ENCODE data around the gene FIGN.

Gene FIGN

DNA sequence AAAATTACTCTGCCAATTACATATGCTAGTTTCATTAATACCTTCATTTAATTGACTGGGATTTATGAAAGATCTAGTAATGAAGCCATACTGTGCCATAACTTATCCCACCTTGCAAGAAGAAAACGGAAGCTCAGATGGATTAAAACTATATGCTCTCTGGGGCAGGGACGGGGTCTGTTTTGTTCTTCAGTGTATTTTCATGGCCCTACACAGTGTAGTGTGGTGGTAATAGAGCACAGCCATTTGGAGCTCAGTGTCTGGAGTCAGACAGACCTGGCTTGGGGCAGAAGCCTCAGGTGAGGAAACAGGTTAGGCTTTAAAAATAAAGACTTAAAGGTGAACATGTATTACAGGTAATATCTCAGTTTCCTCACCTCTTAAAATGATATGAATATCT lies 62.3 kb downstream of the FIGN start:
- H3K36me3 Mint-ChIP-seq: no peaks in the 10 kb centered on the region
- no peaks in the 10 kb centered on the region for H3K9me3 Mint-ChIP-seq
- H3K27me3 Mint-ChIP-seq: no peaks in the 10 kb centered on the region
- CTCF ChIA-PET: no interaction called here
- no peak overlapping the region for H3K4me3 Mint-ChIP-seq
- no peak for DNase-seq
- no peaks in the 10 kb centered on the region for H3K4me1 Mint-ChIP-seq
- no peak overlapping the region for H3K27ac Mint-ChIP-seq

DNA sequence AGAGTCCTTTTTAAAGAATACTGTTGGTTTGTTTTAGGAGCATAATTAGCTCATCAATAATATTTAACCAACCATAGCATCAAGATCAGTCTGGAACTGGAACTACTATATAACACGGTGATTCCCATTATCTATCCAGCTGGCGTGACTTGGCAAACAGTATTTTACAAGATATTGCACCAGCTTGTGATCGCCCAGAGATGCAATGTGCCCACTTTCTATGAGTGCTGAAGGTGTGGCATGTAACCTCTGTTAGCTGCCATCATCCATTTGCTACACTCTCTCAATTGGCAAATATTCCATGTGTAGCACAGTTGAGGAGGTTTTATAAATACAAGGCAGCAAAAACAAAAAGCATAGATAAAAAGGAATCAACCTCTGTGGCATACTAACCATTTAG lies 64.9 kb downstream of the FIGN start:
- H3K27me3 Mint-ChIP-seq: no peaks in the 10 kb centered on the region
- CTCF ChIA-PET: no interaction called here
- H3K27ac Mint-ChIP-seq: no peak overlapping the region
- no peaks in the 10 kb centered on the region for H3K36me3 Mint-ChIP-seq
- H3K4me3 Mint-ChIP-seq: no peak overlapping the region
- no peaks in the 10 kb centered on the region for H3K4me1 Mint-ChIP-seq
- no peaks in the 10 kb centered on the region for H3K9me3 Mint-ChIP-seq
- DNase-seq: no peak

DNA sequence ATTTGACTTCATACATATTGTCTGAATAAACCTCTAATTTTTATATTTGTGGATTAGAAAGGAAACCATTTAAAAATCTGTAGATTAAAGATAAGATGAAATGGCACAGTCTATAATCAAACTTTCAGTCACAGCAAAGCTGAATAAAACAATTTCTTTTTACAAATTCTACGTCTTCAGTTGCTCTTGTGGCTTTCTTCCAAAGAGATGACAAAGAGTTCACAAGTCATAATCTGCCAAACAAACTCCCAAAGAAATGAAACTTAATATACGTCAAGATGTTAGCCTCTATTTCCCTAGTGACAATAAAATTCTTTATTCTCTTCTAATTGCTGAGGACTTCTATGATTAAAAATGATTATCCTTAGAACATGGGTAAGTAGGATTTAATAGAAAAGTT lies 66.3 kb downstream of the FIGN start:
- DNase-seq: no peak
- CTCF ChIA-PET: no interaction called here
- no peak overlapping the region for H3K4me3 Mint-ChIP-seq
- H3K27me3 Mint-ChIP-seq: no peaks in the 10 kb centered on the region
- H3K27ac Mint-ChIP-seq: no peak overlapping the region
- H3K36me3 Mint-ChIP-seq: no peaks in the 10 kb centered on the region
- H3K4me1 Mint-ChIP-seq: no peaks in the 10 kb centered on the region
- no peaks in the 10 kb centered on the region for H3K9me3 Mint-ChIP-seq

DNA sequence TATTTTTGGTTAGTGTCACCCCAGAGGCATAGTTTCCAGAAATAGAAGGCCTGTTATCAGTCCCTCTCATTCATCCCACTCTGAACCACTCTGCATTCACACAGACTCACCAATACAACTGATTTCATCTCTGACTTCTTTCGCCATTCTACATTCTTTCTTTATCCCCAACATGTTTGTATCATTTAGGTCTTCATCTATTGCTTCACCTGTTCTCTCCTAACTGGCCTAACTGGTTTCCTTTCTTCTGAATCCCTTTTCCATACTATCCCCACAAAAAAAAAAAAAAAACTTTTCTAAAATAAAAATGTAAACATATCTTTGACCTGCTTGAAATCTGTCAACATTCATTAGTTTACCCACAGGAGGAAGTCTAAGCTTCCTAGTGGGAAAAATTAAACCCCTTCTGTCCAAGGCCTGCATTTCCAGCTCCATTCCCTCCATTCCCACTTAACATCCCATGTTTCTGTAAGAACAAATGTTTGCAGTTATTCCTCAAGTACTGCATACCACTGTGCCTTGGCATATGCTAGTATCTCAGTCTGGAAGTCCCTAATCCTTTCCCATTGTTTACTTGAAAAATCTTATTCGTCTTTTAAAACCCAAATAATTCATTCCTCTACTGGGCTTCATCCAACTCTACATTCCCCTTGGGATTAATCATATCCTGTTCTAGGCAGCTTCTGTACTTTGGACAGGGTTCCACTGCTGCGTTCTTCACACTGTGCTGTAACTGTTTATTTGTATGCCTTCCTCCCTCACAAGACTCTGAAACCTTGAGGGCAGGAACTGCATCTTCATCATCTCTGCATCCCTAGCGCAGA lies 68.5 kb downstream of the FIGN start:
- no peak for DNase-seq
- H3K27ac Mint-ChIP-seq: no peak overlapping the region
- no peaks in the 10 kb centered on the region for H3K36me3 Mint-ChIP-seq
- no peak overlapping the region for H3K4me3 Mint-ChIP-seq
- peaks cover 7% of the 10 kb centered on the region for H3K9me3 Mint-ChIP-seq
- H3K4me1 Mint-ChIP-seq: no peaks in the 10 kb centered on the region
- no peaks in the 10 kb centered on the region for H3K27me3 Mint-ChIP-seq
- CTCF ChIA-PET: no interaction called here

DNA sequence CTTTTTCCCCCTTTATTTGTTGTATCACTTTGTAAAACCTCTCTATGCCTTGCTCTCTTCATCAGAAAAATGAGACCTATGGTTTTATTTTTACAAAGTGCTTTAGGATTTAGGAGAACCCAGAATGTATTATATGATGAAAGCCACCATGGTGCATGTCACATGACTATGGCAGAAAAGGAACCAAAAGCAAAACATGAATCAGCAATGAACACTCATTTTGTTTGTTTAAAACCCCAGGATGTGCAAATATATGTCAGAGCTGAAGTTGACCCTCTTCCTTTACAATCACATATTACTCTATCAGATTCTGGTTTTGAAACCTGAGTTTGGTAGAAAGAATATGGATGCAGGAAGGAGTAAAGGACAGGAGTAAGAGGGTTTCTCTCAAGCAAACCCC lies 70.0 kb downstream of the FIGN start:
- Mint-ChIP-seq H3K4me1 (no peaks in the 10 kb centered on the region), H3K9me3 (peaks cover 11% of the 10 kb centered on the region)
- CTCF ChIA-PET: no interaction called here

DNA sequence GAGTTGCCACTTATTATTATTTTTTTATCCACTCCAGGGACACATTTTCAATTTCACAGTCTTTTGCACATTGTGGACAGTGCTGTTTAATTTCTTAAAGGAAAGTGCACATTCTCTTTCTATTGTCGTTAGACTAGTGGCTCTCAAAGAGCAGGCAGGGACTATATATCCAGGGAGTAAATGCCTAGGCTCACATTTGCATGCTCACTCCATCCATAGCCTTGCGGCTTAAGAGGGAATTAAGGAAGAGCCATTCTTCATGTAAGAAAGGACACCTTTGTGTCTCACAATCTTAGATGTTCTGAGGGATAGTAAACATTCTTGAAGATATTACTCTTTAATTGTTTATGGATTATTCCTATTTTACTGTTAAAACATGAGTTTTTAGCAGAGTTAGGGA lies 70.8 kb downstream of the FIGN start:
- DNase-seq: no peak
- Mint-ChIP-seq H3K36me3 (no peaks in the 10 kb centered on the region), H3K27me3 (no peaks in the 10 kb centered on the region), H3K9me3 (peaks cover 11% of the 10 kb centered on the region), H3K4me3 (no peak overlapping the region), H3K4me1 (no peaks in the 10 kb centered on the region), H3K27ac (no peak overlapping the region)
- CTCF ChIA-PET: no interaction called here

More for the DNA sequence above, 70.0 kb downstream of the FIGN start:
- Mint-ChIP-seq H3K27ac (no peak overlapping the region), H3K36me3 (no peaks in the 10 kb centered on the region), H3K27me3 (no peaks in the 10 kb centered on the region), H3K4me3 (no peak overlapping the region)
- no peak for DNase-seq

DNA sequence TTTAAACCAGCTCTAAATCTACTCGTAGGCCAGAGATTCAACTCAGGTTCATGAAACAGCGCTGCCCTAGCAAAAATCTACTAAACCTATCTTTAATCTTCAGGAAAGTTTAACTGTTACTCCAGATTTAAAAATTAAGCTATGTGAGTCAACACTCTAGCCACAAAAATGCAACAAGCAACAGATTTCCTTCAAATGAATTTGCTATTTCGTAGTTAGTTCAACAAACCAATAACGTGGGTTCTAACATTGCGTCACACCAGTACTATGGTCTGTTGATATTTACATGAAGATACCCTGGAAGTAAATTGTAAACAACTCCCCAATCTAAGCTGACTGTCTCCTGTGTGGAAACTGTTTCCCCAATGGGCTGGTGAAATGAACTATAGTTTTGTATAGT lies 71.2 kb downstream of the FIGN start:
- H3K9me3 Mint-ChIP-seq: peaks cover 11% of the 10 kb centered on the region
- no peak overlapping the region for H3K27ac Mint-ChIP-seq
- no peak overlapping the region for H3K4me3 Mint-ChIP-seq
- no peaks in the 10 kb centered on the region for H3K36me3 Mint-ChIP-seq
- H3K4me1 Mint-ChIP-seq: no peaks in the 10 kb centered on the region
- CTCF ChIA-PET: no interaction called here
- no peaks in the 10 kb centered on the region for H3K27me3 Mint-ChIP-seq
- no peak for DNase-seq

DNA sequence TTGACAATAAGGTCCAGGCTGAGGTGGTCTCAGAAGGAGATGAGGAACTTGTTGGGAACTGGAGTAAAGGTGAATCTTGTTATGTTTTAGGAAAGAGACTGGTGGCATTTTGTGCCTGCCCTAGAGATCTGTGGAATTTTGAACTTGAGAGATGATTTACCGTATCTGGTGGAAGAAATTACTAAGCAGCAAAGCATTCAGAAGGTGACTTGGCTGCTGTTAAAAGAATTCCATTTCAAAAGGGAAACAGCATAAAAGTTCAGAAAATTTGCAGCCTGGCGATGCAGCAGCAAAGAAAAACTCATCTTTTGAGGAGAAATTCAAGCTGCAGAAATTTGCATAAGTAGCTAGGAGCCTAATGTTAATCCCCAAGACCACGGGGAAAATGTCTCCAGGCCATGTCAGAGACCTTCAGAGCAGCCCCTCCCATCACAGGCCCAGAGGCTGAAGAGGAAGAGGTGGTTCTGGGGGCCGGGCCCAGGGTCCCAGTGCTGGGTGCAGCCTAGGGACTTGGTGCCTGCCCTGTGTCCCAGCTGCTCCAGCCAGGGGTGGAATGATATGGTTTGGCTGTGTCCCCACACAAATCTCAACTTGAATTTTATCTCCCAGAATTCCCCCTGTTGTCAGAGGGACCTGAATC lies 73.5 kb downstream of the FIGN start:
- no peak overlapping the region for H3K27ac Mint-ChIP-seq
- H3K27me3 Mint-ChIP-seq: no peaks in the 10 kb centered on the region
- CTCF ChIA-PET: no interaction called here
- DNase-seq: no peak
- H3K36me3 Mint-ChIP-seq: no peaks in the 10 kb centered on the region
- no peaks in the 10 kb centered on the region for H3K4me1 Mint-ChIP-seq
- H3K9me3 Mint-ChIP-seq: peaks cover 11% of the 10 kb centered on the region
- no peak overlapping the region for H3K4me3 Mint-ChIP-seq

DNA sequence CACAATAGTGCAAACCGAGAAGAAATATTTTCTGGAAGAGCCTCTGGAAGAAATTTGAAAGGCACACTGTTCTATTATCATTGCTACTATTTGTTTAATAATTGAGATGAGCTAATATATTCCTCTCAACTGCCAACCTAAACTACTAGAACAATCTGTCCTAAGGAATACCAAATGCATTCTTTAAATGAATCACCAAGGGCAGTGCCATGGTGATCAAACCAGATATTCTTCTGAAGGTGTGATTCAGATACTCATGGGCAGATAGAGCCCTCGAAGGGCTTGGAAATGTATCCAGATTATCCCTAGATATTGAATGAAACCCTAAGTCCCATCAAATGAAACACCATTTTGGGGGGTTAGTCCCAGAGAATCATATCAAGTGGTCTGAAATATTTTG lies 76.6 kb downstream of the FIGN start:
- Mint-ChIP-seq H3K36me3 (no peaks in the 10 kb centered on the region), H3K4me3 (no peak overlapping the region), H3K9me3 (peaks cover 11% of the 10 kb centered on the region), H3K27ac (no peak overlapping the region), H3K27me3 (no peaks in the 10 kb centered on the region), H3K4me1 (no peaks in the 10 kb centered on the region)
- CTCF ChIA-PET: no interaction called here
- no peak for DNase-seq

DNA sequence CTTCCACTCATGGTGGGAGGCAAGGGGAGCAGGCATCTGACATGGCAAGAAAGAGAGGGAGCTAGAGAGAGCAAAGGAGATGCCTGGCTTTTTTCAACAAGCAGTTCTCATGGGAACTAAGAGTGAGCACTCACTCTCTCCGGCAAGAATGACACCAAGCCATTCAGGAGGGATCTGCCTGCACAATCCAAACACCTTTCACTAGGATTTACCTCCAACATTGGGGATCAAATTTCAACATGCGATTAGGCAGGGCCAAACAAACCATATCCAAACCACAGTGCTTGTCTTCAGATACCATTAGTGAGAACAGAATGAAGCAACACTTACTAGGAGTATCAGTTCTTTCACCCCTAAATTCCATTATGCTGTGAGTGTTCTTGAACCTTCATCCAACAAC lies 77.3 kb downstream of the FIGN start:
- Mint-ChIP-seq H3K4me3 (no peak overlapping the region), H3K4me1 (no peaks in the 10 kb centered on the region), H3K27ac (no peak overlapping the region), H3K27me3 (no peaks in the 10 kb centered on the region), H3K9me3 (peaks cover 7% of the 10 kb centered on the region), H3K36me3 (no peaks in the 10 kb centered on the region)
- DNase-seq: no peak
- CTCF ChIA-PET: no interaction called here

DNA sequence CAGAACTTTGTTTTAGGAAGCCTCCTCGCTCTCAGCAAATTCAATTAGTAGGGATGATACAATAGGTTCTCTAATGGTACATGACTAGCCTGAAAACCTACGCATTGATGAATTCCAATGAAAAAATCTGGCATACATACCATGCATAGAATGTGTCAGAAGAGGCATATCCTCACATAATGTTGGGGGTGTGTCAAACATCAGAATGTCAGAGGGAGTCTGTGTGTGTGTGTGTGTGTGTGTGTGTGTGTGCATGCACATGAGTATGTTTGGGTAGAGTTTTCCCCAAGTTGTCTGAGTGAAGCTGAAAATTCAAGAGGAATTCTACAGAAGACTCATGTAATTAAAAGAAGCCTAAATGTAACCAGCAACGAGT lies 78.5 kb downstream of the FIGN start:
- Mint-ChIP-seq H3K27me3 (no peaks in the 10 kb centered on the region), H3K27ac (no peak overlapping the region), H3K9me3 (peaks cover 4% of the 10 kb centered on the region), H3K36me3 (no peaks in the 10 kb centered on the region), H3K4me3 (no peak overlapping the region), H3K4me1 (no peaks in the 10 kb centered on the region)
- CTCF ChIA-PET: no interaction called here
- DNase-seq: no peak

DNA sequence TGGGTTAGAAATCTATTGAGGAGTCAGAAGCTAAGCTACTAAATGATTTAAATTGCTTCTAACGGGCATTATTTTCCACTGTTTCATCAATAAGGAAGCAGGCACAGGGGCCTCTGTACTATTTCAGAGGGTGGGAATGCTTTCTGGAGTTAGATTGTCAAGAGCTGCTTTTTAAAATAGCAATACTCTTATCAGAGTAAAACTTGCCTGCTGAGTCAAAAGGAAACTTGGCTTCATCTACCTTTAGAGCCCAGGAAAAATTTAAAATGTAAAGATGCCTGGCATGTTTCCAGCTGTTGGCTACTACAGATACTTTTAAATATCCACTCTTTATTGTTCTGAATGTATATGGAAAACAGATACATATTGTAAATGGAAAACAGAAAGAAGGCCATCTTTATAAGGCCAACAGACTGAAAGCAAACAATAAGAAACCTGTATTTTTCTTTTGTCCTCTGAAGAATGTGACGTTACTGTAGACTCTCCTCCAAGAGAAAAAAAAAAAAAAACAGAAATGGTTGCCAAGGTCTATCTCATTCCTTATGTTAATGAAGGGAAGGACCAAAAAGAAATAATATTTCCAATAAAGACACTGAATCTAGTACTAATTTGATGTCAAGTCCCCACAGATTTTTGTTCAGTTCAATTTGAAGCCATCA lies 79.1 kb downstream of the FIGN start:
- Mint-ChIP-seq H3K36me3 (no peaks in the 10 kb centered on the region), H3K27ac (no peak overlapping the region), H3K27me3 (no peaks in the 10 kb centered on the region), H3K4me1 (no peaks in the 10 kb centered on the region), H3K4me3 (no peak overlapping the region), H3K9me3 (peaks cover 2% of the 10 kb centered on the region)
- CTCF ChIA-PET: no interaction called here
- DNase-seq: no peak

DNA sequence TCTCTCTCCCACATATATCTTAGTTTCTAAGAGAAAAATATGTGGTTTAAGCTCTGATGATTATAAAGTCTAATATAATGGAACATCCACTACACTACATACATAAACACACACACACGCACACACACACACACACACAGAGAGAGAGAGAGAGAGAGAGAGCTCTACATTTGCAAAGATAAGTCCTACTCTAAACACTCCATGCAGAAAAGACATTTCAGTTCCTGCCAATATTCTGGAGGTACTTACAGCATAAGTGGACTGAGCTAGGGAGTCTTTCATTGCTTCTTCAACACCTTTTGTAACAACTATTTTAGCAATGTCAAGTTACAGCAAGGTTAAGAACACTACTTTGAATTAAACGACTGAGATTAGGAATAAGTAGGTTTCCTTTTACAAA lies 80.1 kb downstream of the FIGN start:
- CTCF ChIA-PET: interaction anchor here (0.6 kb wide), 1 partner anchor 19 kb away, joined by 4 read pairs; no protein-coding TSS in a partner anchor
- no peak for DNase-seq
- Mint-ChIP-seq H3K36me3 (no peaks in the 10 kb centered on the region), H3K4me1 (no peaks in the 10 kb centered on the region), H3K27me3 (no peaks in the 10 kb centered on the region), H3K27ac (no peak overlapping the region), H3K9me3 (peaks cover 2% of the 10 kb centered on the region), H3K4me3 (no peak overlapping the region)

DNA sequence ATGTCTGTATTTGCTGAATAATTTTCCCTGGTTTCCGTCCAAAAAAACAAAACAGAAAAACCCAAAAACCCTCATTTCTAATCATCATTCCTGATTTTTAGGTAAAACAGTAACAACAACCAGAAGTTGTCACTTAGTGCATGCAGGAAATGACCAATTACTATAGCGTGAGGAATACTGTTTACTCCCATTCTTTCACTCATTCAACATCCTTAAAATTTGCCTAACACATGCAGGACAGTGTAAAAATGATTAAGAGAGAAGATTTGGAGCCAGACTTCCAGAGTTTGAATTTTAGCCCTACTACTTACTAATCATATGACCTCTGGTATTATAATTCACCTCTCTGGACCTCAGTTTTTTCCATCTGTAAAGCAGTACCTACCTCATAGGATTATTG lies 83.1 kb downstream of the FIGN start:
- DNase-seq: no peak
- Mint-ChIP-seq H3K36me3 (no peaks in the 10 kb centered on the region), H3K4me3 (no peak overlapping the region), H3K27me3 (no peaks in the 10 kb centered on the region), H3K4me1 (no peaks in the 10 kb centered on the region), H3K9me3 (peaks cover 2% of the 10 kb centered on the region), H3K27ac (no peak overlapping the region)
- CTCF ChIA-PET: no interaction called here

DNA sequence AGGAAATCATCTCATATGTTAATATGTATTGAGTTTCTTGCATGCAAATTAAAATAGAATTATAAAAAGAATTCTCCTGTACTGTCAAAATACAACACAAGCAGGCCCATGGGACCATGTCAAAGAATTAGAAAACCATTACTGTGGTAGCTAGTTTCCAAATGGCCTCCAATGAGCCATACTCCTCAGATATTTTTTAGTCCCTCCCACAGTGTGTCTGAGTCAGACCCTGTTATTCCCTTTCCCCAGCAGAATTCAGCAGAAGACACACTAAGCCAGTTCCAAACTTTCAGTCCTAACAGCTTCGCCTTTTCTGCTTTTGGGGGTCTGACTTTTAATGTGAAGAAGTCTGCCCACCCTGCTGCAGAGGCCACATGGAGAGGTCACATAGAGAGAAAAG lies 86.7 kb downstream of the FIGN start:
- Mint-ChIP-seq H3K4me3 (no peak overlapping the region), H3K4me1 (no peaks in the 10 kb centered on the region), H3K27ac (no peak overlapping the region), H3K27me3 (no peaks in the 10 kb centered on the region), H3K9me3 (peaks cover 2% of the 10 kb centered on the region), H3K36me3 (no peaks in the 10 kb centered on the region)
- CTCF ChIA-PET: interaction anchor here (0.6 kb wide), 1 partner anchor 364 kb away, joined by 3 read pairs; no protein-coding TSS in a partner anchor
- no peak for DNase-seq
